Adipocyte (in vitro differentiated cells): ENCODE data around the gene EME2.

Experiments
- DNase-seq: peaks from one replicate; pipeline ENCODE4 v3.0.0-alpha.2; 2015; ENCODE audit warnings: low read depth
- H3K27me3 ChIP-seq: replicated peaks from 2 replicates; pipeline ENCODE4 v1.7.0; 2013; ENCODE audit warnings: mild to moderate bottlenecking, low read length, moderate library complexity; ENCODE audit not compliant: control insufficient read depth, insufficient read depth
- H3K36me3 ChIP-seq: 2 replicates; pipeline ENCODE4 v1.7.0; 2013; ENCODE audit warnings: low read length, mild to moderate bottlenecking, moderate library complexity; ENCODE audit not compliant: control insufficient read depth, insufficient read depth, severe bottlenecking
- H3K4me1 ChIP-seq: 2 replicates; pipeline ENCODE4 v1.7.0; 2013; ENCODE audit warnings: mild to moderate bottlenecking, low read length, moderate library complexity; ENCODE audit not compliant: control insufficient read depth, insufficient read depth
- H3K4me3 ChIP-seq: 2 replicates; pipeline ENCODE4 v1.7.0; 2013; ENCODE audit warnings: mild to moderate bottlenecking, low read length, moderate library complexity
- H3K9ac ChIP-seq: 2 replicates; pipeline ENCODE4 v1.7.0; 2013; ENCODE audit warnings: mild to moderate bottlenecking, low read length, moderate library complexity
- H3K9me3 ChIP-seq: 2 replicates; pipeline ENCODE4 v1.7.0; 2013; ENCODE audit warnings: mild to moderate bottlenecking, low read length, moderate library complexity; ENCODE audit not compliant: control insufficient read depth

The EME2 gene

DNA sequence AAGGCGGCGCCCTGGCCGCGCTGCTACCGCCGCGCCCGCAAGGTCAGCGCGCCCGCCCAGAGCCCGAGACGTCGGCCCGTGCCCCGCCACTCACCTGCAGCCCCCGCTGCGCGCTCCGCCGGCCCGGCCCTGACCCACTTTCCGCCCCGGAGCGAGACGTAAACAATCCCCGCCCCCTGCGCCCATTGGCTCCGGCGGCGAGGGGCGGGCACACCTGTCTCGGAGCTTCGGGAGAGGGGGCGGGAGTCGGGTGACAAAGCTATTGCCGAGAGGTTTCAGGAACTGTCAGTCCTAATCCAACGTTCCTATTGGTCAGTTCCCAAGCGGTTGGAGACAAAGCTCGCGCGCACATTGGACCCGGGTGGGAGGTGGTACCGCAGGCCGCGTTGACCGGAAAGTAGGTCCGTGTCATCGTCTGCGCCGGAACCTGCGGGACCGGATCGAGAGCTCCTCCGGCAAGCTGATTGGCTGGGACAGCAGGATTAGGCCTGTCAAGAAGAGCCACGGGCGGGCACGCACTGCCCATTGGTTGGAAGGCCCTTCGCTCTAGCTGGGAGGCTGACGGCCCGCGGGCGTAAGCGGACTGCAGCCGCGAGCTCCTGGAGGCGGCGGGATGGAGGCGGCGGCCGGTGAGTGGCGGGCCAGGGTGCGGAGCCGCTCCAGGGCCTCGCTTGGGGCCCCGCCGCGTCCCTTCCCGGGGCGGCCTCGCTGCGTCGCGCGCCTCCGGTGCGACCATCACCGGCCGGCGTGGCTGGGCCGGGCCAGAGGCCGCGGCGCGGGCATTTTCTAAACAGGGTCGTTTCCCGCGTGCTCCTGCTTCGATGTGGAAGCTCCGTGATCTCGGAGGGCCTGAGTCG lies 10.0 kb downstream of the EME2 start, which contains the start of the genes NUBP2 and SPSB3:
Gene NUBP2, plus strand, starts transcription at position 553 of the 857 bp plus-strand sequence. Its CDS starts 61 bp downstream, at position 614.
Gene SPSB3, minus strand, starts transcription at position 164 of the 857 bp plus-strand sequence. CDS start 1,088 bp downstream, outside the sequence.
- H3K4me3 ChIP-seq: peak within 1 kb of the TSS; percentile 88
- no peaks in the 10 kb centered on the region for H3K9me3 ChIP-seq
- H3K27me3 ChIP-seq: no peaks in the 10 kb centered on the region
- H3K4me1 ChIP-seq: peaks cover 5% of the 10 kb centered on the region
- DNase-seq: peak; percentile 100
- H3K36me3 ChIP-seq: peaks cover 6% of the 10 kb centered on the region
- peak within 1 kb of the TSS; percentile 89 for H3K9ac ChIP-seq

DNA sequence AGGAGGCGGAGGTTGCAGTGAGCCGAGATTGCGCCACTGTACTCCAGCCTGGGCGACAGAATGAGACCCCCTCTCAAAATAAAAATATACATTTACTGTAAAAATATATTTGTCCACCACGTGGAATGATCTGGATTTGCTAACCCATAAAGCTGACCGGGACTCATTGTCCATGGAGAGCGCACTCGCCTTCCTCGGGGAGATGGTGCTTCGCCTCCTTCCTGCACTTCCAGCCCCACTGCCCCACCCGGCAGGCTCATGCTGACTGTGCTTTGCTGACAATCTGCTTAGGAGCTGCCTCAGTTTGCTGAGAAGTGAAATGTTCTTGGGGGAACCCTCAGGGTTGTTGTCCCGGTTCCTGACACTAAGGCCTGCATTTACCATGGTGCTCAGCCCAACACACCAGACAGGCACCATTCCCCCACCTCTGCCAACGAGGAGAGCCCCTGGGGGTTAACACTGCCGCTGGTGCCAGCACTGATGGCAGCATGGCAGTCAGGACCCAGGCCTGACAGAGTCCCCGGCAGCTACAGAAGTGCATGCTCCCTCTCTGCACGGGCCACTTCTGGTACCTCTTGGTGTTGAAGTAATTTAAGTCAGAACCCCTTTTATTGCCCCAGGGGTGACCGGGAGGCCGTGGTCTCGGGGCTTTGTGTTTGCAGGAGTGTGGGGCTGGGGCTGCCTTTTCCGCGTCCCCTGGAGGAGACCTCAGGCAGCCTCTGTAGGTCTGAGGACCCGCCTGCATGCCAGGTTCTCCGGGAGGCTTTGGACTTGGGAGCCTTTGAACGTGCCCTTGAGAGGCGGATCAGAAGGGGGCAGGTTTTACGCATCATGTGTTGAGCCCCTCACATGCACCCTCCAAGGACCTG lies 12.6 kb downstream of the EME2 start:
- Histone ChIP-seq H3K27me3 (no peaks in the 10 kb centered on the region), H3K9me3 (no peaks in the 10 kb centered on the region), H3K4me3 (no peak overlapping the region), H3K36me3 (peaks cover 9% of the 10 kb centered on the region), H3K4me1 (peaks cover 5% of the 10 kb centered on the region), H3K9ac (no peak overlapping the region)
- DNase-seq: no peak

DNA sequence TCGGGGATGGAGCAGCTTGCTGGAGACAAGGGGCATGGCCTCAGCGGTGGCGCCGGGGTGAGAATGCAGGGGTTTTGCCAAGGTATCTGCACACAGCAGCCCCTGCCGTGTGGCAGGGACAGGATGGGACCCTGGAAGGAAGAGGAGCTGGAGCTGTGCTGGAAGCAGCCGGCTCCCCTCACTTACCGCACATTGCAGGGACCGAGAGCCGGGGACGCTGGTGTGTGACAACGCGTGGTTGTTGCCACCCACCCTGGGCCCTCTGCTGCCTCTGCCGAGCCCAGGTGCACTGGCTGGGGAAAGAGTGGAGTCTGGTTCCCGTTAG lies 13.2 kb downstream of the EME2 start:
- no peak overlapping the region for H3K4me3 ChIP-seq
- H3K27me3 ChIP-seq: no peaks in the 10 kb centered on the region
- peaks cover 5% of the 10 kb centered on the region for H3K4me1 ChIP-seq
- no peak overlapping the region for H3K9ac ChIP-seq
- no peaks in the 10 kb centered on the region for H3K9me3 ChIP-seq
- DNase-seq: no peak
- peaks cover 9% of the 10 kb centered on the region for H3K36me3 ChIP-seq

DNA sequence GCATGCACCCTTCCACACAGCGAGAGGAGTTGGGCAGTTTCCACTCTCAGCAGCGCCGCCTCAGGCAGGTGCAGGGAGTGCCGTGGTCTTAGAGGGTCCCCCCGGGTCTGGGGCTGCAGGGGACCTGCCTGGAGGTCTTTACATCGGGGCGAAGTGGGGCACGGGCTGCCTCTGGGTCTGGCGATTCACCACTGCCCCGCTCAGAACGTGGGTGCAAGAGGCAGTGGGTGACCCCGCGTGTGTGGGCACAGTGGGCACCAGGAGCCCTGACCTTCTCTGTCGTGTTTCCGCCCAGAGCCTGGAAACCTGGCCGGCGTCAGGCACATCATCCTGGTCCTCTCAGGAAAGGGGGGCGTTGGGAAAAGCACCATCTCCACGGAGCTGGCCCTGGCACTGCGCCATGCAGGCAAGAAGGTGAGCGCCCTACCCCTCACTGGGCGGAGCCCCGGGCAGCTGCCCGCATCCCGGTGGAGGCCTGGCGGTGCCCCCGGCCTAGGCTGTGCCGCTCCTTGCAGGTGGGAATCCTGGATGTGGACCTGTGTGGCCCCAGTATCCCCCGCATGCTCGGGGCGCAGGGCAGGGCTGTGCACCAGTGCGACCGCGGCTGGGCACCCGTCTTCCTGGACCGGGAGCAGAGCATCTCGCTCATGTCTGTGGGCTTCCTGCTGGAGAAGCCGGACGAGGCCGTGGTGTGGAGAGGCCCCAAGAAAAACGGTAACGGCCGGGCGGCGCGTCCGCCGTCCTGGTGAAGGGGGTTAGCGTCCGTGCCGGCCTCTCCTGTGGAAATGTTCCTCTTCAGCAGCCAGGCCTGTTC lies 13.8 kb downstream of the EME2 start:
- DNase-seq: no peak
- H3K9ac ChIP-seq: no peak overlapping the region
- peaks cover 9% of the 10 kb centered on the region for H3K36me3 ChIP-seq
- no peak overlapping the region for H3K4me3 ChIP-seq
- no peaks in the 10 kb centered on the region for H3K9me3 ChIP-seq
- peaks cover 2% of the 10 kb centered on the region for H3K4me1 ChIP-seq
- H3K27me3 ChIP-seq: no peaks in the 10 kb centered on the region

DNA sequence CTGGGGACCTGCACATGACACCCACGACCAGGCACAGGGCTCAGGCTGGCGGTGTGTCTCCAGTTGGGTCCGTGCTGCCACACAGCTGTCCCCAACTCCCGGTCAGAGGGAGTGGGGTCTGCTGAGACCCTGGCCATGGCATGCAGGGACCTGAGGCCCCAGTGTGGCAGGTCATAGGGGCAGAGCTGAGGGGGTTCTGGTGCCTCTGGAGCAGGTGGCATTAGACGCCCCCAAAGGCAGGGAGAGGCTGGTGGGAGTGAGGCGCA lies 14.4 kb downstream of the EME2 start:
- Histone ChIP-seq H3K36me3 (peaks cover 9% of the 10 kb centered on the region), H3K27me3 (no peaks in the 10 kb centered on the region)
- no peak for DNase-seq

DNA sequence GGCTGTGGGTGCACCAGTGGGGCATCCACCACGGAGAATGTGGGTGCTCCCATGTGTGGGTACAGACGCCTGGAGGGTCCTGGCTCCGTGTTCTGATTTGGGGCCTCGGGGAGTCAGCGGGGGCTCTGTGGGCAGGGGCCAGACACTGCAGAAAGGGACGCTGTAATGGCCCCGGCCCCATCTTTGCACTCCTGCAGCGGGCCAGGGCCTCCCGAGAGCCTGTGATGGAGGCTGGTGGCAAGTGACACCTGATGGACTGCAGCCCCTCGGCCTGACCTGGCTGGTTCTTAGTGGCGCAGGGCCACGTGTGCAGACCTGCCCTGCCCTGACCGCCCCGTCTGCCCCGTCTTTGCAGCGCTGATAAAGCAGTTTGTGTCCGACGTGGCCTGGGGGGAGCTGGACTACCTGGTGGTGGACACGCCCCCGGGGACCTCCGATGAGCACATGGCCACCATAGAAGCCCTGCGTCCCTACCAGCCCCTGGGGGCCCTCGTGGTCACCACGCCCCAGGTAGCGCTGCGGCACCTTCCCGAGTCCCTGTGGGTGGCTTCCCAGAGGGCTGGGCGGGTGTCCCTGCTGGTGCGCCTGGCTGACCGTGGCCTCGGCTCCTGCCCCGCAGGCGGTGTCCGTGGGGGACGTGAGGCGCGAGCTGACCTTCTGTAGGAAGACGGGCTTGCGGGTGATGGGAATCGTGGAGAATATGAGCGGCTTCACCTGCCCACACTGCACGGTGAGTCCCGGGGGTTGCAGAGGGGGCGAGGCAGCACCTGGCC lies 14.9 kb downstream of the EME2 start:
- Histone ChIP-seq H3K9ac (no peak overlapping the region), H3K27me3 (no peaks in the 10 kb centered on the region), H3K4me1 (no peaks in the 10 kb centered on the region), H3K36me3 (peaks cover 9% of the 10 kb centered on the region), H3K9me3 (no peaks in the 10 kb centered on the region), H3K4me3 (no peak overlapping the region)
- DNase-seq: no peak

More for the DNA sequence above, 14.4 kb downstream of the EME2 start:
- Histone ChIP-seq H3K4me1 (no peaks in the 10 kb centered on the region), H3K9me3 (no peaks in the 10 kb centered on the region), H3K9ac (no peak overlapping the region), H3K4me3 (no peak overlapping the region)

DNA sequence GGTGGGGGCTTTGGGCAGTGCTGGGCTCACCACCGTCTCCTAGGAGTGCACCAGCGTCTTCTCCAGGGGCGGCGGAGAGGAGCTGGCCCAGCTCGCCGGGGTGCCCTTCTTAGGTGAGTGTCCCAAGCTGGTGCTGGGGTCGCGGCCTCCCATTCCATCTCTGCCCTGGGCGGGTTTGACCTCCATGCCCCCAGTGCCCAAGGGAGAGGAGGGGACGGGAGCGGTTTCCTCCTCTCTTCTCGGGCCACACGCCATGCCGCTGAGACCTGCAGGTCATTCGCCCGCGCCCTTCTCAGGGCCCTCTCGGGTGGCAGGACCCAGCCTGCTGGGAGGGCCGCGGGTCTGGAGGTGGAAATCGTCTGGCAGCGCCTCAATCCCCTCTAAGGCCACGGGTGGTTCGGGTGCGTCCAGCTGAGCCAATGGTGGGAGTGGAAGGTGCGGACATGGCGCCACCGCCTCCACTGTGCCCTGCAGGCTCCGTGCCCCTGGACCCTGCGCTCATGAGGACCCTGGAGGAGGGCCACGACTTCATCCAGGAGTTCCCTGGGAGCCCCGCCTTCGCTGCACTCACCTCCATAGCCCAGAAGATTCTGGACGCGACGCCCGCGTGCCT lies 15.6 kb downstream of the EME2 start:
- no peak overlapping the region for H3K4me3 ChIP-seq
- no peaks in the 10 kb centered on the region for H3K9me3 ChIP-seq
- DNase-seq: no peak
- H3K27me3 ChIP-seq: no peaks in the 10 kb centered on the region
- H3K9ac ChIP-seq: no peak overlapping the region
- H3K36me3 ChIP-seq: peaks cover 9% of the 10 kb centered on the region
- no peaks in the 10 kb centered on the region for H3K4me1 ChIP-seq

DNA sequence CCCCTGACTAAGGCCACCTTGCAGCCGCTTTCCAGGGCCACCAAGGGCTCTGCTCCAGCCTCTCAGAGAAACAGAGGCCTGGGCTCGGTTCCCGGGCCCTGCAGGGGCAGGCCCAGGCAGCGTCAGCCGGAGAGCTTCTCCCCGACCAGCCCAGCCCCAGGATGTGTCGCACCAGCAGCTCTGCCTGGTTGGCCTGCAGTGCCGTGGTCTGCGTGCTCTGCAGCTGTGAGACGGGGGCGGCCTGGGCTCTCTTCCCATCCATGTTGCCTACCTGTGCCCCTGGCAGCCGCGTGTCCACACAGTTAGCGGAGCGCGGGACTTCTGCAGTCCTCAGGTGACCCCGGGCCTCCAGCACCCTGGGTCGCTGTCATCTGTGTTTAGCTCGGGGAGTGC lies 16.1 kb downstream of the EME2 start:
- no peak overlapping the region for H3K4me3 ChIP-seq
- no peaks in the 10 kb centered on the region for H3K27me3 ChIP-seq
- DNase-seq: no peak
- no peaks in the 10 kb centered on the region for H3K4me1 ChIP-seq
- no peak overlapping the region for H3K9ac ChIP-seq
- H3K36me3 ChIP-seq: peaks cover 9% of the 10 kb centered on the region
- H3K9me3 ChIP-seq: no peaks in the 10 kb centered on the region

DNA sequence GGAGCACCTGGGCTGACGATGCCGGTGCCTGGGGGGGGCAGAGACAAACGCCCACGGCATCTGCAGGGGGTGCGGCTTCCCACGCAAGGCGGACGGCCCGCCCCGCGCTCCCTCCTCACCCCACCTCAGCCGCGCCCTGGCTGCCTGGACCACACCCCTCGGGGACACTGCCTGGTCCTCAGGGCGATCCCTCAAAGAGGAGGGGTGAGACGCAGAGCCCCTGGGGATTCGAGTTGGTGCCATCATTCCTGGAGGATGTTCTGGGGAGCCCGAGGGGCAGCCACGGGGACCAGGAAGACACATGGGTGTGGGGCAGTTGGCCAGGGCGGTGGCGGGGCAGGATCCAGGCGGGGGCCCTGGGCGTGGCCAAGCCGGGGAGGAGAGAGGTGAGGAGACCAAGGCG lies 17.0 kb downstream of the EME2 start:
- DNase-seq: no peak

DNA sequence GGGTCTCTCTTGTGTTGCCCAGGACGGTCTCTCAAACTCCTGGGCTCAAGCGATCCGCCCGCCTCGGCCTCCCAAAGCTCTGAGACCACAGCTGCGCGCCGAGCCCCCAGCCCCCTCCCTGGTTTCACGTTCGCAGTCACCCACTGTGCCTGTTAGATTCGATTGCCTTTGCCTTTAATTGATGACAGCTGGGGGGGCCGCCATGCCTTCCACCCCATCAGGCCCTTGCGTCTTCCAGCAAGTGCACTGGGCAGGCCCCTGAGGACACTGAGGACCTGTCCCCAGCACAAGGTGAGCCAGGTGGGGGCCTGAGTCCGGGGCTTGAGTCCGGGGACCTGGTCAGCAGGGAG lies 17.6 kb downstream of the EME2 start:
- no peaks in the 10 kb centered on the region for H3K9me3 ChIP-seq
- peaks cover 9% of the 10 kb centered on the region for H3K36me3 ChIP-seq
- H3K4me3 ChIP-seq: no peak overlapping the region
- H3K4me1 ChIP-seq: no peaks in the 10 kb centered on the region
- no peak overlapping the region for H3K9ac ChIP-seq
- no peaks in the 10 kb centered on the region for H3K27me3 ChIP-seq
- no peak for DNase-seq

More for the DNA sequence above, 17.0 kb downstream of the EME2 start:
- no peak overlapping the region for H3K4me3 ChIP-seq
- H3K4me1 ChIP-seq: no peaks in the 10 kb centered on the region
- no peak overlapping the region for H3K9ac ChIP-seq
- peaks cover 9% of the 10 kb centered on the region for H3K36me3 ChIP-seq
- H3K27me3 ChIP-seq: no peaks in the 10 kb centered on the region
- H3K9me3 ChIP-seq: no peaks in the 10 kb centered on the region
